NCI-H2227 (cell line): ENCODE measurements around the gene LRMDA.

ENCODE experiments used
- DNase-seq: peaks from one replicate; lab custom pipeline; 2025; ENCODE audit not compliant: unreplicated experiment; lab: John Stamatoyannopoulos, UW

LRMDA gene

GRCh38 chr10:76209135-76209534 lies 777.7 kb downstream of the LRMDA start:
- DNase-seq: no peak

- DNase-seq: no peak
These were observed 778.8 kb downstream of the LRMDA start for GRCh38 chr10:76210211-76210610.

DNA sequence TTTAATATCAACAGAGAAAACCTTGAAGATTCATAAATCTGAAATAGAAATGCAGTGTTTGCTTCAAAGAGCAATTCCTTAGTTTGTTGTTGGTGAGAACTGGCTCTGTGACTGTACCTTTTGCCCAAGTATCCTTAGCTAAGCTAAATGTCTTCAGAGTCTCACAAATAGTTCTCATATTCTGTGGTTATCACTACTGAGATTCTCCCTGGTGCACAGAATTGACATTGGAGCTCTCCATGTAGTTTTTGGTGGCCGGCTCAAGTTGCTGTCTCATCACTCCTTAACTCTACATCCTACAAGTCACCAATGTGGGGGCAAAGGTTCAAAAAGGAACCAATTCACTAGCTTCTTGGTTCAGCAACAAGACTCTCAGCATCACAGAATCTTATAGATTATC lies 780.3 kb downstream of the LRMDA start:
- no peak for DNase-seq

DNA sequence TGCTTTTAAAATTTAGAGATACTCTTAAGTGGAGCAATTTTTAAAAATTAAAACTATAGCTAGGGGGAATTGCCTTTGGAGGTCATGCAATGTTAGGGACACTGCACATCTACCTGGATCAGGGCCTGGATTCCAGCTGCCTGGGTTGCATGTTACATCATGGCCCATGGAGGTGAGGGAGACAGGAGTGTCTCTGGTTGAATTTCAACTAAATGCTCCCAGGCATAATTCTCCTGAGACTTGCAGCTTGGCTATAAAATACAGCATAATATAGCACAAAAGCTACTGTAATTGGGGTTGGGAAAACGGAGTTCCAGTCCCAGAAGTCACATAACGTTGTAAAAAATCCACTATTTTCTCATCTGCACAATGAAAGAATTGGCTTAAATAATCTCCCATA lies 782.5 kb downstream of the LRMDA start:
- DNase-seq: no peak

DNA sequence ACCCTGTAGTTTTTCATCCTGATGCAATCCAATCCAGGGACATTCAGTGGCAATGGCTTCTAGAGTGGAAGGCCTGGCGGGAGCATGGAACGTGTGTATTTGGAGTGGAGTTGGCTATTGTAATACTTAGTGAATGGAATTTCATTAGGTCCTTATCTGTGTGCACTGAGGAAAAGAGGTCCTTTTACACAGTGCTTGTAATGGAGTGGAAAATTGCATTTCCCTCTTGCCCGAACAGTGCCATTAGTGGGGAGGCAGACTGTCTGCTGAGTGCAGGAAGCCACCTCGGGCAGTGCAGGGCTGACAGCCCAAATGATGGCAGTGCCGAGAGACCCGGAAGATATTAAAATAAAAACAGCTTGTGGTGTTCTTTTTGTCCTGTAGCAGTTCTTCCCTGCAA lies 786.6 kb downstream of the LRMDA start:
- peak; percentile 38 for DNase-seq

- no peak for DNase-seq
These were observed 797.9 kb downstream of the LRMDA start for GRCh38 chr10:76229341-76229740.

GRCh38 chr10:76230921-76231285 lies 799.5 kb downstream of the LRMDA start:
- no peak for DNase-seq

DNA sequence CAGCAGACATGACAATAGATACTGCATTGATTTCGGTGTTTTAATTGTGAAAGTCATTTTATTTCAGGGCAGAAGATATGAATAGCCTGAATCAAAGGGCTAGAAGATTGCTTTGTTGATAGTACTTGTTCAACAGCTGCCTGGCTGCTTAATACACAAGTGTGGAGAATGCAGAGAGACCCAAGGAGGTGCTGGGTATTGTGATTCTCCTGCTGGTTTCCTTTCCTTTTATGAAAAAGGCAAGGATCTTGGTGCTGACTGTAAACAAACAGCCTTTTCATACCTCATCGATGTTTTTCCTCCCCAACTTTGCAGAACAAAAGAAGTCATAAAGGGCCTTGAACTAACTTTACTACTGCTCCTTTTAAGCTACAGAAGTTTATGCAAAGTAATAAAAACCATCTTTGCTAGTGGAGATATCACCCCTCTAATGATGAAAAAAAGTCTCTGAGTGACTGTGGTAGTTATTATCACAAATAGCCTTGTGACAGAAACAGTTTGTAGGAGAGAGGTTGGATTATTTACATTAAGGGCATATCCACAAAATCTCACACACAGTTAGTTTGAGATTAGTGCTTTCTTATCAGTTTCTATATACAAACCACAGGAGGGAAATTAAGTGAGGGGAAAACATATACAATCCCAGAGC lies 800.0 kb downstream of the LRMDA start:
- DNase-seq: no peak

GRCh38 chr10:76234499-76235226 lies 803.2 kb downstream of the LRMDA start:
- no peak for DNase-seq

DNA sequence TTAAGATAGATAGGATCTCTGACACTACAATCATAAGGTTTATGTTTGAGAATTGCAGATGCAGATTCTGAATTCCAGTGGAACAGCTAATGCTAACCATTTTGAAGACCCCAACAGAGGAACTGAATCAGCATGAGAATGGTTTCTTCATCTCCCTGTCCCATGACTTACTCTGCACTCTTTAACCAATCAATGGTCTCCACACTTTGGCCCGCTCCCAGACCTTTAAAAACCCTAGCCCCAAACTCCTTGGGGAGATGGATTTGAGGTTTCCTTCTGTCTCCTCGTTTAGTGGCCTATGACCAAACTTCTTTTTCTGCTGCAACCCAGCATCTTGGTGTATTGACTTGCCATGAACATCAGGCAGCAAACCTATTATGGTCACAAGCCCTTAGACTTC lies 804.9 kb downstream of the LRMDA start:
- DNase-seq: no peak

- DNase-seq: no peak
These were observed 811.5 kb downstream of the LRMDA start for GRCh38 chr10:76242956-76243355.

GRCh38 chr10:76244061-76244686 lies 812.8 kb downstream of the LRMDA start:
- DNase-seq: no peak

DNA sequence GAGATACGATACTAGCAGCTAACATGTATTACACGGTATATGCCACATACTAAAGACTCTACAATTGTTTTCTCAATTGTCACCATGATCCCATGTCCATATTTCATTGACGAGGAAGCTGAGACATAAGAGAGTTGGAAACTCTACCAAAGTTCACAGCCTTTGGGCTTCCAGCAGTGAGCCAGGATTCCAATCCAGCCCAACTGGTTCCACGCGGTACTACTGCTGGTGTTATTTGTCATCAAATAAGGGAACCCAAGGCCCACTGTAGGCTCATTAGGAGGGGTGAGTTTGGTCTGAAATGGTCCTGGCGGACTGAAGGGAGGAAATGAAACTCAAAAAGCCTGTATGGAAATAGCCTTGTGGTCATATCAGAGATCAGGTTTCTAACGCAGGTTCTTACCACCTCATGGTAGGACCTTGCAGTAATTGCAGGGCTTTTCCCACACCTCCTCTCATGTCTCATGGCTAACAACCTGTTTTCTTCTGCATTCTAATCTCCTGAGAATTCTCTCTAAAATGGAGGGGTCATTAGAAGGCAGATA lies 814.6 kb downstream of the LRMDA start:
- DNase-seq: no peak

DNA sequence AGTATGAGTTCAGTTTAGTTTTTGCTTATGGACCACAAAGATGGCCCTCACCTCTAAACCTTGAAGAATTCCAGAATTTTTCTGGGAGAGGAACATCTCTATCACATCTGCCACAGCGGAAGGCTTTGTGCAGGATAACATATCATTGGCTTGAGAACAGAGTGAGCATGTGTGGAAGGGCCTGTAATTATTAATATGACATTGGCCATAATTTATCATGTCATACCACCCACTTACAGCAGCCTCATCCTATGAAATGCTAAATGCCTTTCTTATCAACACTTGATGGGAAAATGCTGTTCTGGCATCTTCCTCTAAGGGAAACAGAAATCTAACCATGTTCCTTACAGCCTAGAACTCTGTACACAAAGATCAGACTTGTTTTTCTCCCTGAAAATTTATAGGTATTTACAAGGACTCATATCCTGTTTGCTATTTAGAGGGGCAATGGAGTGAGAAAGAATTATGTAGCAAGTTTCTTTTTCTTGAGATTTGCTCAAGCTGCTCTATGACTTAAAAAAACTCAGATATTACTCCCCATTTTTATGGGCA lies 817.3 kb downstream of the LRMDA start:
- DNase-seq: no peak

DNA sequence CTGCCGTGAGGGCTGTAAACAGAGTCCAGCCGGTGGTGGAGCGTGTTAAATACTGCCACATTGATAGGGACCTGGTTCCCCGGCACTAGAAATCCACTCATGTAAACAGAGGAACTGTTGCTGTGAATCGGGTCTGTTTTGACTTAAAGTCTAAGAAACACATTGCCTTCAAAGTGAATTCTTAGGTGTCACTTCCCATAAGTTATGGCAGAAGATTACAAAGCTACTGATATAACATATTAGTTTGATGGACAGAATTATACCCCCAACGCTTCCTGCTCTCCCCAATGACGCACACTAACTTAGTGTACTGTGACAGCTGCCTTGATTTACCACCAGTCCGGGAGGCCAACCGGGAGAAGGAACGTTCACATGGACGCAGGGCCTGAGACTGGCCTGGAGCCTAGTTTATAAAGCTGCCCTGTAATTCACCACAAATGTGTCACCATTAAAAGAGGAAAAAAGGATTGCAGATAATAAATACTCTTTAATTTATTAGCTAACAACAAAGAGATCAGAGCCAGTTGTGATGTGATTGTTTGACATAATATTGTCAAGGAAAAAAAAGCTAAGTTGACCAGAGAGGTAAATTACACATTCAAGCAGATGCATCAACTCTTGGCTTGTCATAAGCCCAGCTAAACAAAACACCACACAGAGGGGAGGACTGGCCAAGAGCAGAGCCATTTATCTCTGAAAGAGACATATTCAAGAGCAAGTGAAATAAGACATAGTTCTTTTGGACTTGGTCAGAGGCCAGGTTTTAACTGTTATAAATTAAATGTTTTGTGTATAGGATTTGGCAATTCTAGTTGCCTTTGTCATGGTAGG lies 820.6 kb downstream of the LRMDA start:
- DNase-seq: no peak

DNA sequence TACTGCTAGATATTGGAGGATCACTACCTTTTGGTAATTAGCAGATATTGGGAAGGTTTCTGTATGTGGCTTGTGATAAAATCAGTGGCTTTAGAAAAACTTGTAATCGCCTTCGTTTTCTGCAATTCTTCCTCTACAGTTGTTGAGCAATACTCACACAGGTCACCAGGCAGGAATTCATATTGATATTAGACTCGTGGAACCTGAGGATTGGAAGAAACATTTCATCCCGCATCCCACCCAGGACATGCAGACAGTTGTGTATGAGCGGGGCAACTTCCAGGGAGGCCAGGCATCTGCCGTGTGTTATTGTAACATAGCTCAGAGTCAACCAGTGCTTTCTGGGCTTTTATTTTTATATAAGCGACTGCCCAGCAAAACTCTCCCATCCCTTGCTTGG lies 821.3 kb downstream of the LRMDA start:
- DNase-seq: no peak

GRCh38 chr10:76255241-76255640 lies 823.8 kb downstream of the LRMDA start:
- DNase-seq: no peak

GRCh38 chr10:76257816-76258215 lies 826.4 kb downstream of the LRMDA start:
- DNase-seq: no peak

DNA sequence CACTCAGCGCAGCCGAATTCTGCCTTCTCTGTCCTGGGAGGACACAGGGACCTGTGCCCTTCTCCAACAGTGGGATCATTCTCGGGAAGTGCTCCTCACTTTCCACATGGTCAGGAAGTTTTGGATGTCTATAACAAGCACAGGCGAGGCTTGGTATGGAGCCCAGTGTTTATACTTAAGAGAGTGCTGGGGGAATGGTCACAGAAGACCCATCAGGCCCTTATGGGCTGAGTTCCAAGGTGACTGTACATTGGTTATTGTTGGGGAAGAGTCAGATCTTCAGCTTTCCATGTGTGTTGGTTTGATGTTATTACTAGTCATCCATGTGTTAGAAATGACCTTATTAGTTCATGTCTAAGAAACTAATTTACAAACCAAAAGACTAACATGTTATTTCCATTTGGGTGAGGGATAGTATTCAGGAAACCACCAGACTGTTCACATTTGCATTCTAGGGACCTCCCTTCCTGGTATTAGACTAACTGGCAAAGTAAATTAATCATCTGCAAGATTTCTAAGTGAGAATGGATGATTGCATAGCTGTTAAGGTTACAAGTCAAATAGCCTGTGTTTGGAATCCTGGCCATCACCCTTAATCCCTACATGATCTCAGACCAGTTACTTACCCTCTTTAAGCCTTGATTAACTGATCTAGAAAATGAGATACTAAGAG lies 834.2 kb downstream of the LRMDA start:
- DNase-seq: no peak

DNA sequence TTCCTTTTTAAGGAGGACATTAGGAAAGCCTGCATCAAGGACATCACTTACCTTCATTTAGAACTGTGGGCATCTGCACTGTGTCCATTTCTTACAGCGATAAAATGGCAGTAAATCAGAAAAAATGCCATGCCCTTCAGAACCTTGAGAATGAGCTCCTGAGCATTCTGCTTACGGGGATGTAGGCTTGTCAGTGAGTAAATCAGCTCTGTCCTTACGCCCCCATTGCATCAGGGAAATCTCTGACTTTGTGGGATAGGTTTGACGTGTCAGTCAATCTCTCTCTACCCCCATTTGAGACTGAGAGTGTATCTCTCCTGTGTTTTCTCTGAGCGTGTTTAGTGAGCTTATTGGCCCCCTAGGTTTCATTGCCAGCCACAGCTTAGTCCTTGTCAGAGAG lies 837.1 kb downstream of the LRMDA start:
- DNase-seq: no peak
